SK-N-SH treated with all-trans-retinoic acid at 6 μM for 48 hours (cell line): Measurements from ENCODE around the gene FLT3.
"Not testable (repeated sequence)": the region's sequence is repeated elsewhere in the genome, so short reads cannot be mapped to it uniquely, and the experiment has no call there.

Experiments
- ATAC-seq: fragments of 200-7000 bp; cut with Tn5 transposase; 3 replicates; pipeline ENCODE4 v1.9.1; 2020; ENCODE audit warnings: mild to moderate bottlenecking, moderate library complexity
- ARNTL ChIP-seq: fragments of 450-650 bp; formaldehyde crosslinking; IDR thresholded peaks from 2 replicates; pipeline ENCODE4 v1.5.0; 2020; ENCODE audit warnings: low read depth, mild to moderate bottlenecking, moderate library complexity, borderline replicate concordance
- BACH2 ChIP-seq: fragments of 250-450 bp; sonication (Bioruptor Pico); IDR thresholded peaks from 2 replicates; pipeline ENCODE4 v1.9.0; 2021; ENCODE audit warnings: mild to moderate bottlenecking, borderline replicate concordance
- CREB5 ChIP-seq: fragments of 250-450 bp; sonication (Bioruptor Pico); IDR thresholded peaks from 2 replicates; pipeline ENCODE4 v1.5.1; 2020; ENCODE audit warnings: low read depth, mild to moderate bottlenecking, moderate library complexity
- ESRRG ChIP-seq: fragments of 250-450 bp; sonication (Bioruptor Pico); IDR thresholded peaks from 2 replicates; pipeline ENCODE4 v1.6.1; 2021; ENCODE audit warnings: mild to moderate bottlenecking
- GLIS3 ChIP-seq: fragments of 250-450 bp; sonication (Bioruptor Pico); IDR thresholded peaks from 2 replicates; pipeline ENCODE4 v1.5.0; 2020; ENCODE audit warnings: mild to moderate bottlenecking, moderate library complexity
- ISL1 ChIP-seq: fragments of 250-450 bp; sonication (Bioruptor Pico); IDR thresholded peaks from 2 replicates; pipeline ENCODE4 v2.1.2; 2022; ENCODE audit warnings: mild to moderate bottlenecking, moderate library complexity
- OSR1 ChIP-seq: fragments of 250-450 bp; sonication (Bioruptor Pico); IDR thresholded peaks from 2 replicates; pipeline ENCODE4 v1.8.0; 2022; ENCODE audit warnings: moderate library complexity, mild to moderate bottlenecking, inconsistent platforms
- PPARA ChIP-seq: fragments of 250-450 bp; sonication (Bioruptor Pico); IDR thresholded peaks from 2 replicates; pipeline ENCODE4 v1.5.0; 2020; ENCODE audit warnings: mild to moderate bottlenecking, borderline replicate concordance
- RARB ChIP-seq: fragments of 250-450 bp; sonication (Bioruptor Pico); IDR thresholded peaks from 2 replicates; pipeline ENCODE4 v1.8.0; 2021; ENCODE audit warnings: mild to moderate bottlenecking, moderate library complexity
- TCF4 ChIP-seq: fragments of 250-450 bp; sonication (Bioruptor Pico); IDR thresholded peaks from 2 replicates; pipeline ENCODE4 v1.8.0; 2021; ENCODE audit warnings: mild to moderate bottlenecking, moderate library complexity, borderline replicate concordance
- TOX ChIP-seq: fragments of 250-450 bp; sonication (Bioruptor Pico); IDR thresholded peaks from 2 replicates; pipeline ENCODE4 v1.8.0; 2021; ENCODE audit warnings: mild to moderate bottlenecking, moderate library complexity, borderline replicate concordance
- TSHZ2 ChIP-seq: fragments of 250-450 bp; sonication (Bioruptor Pico); IDR thresholded peaks from 2 replicates; pipeline ENCODE4 v1.5.0; 2020; ENCODE audit warnings: mild to moderate bottlenecking, moderate library complexity
- ZC3H10 ChIP-seq: fragments of 250-450 bp; sonication (Bioruptor Pico); IDR thresholded peaks from 2 replicates; pipeline ENCODE4 v1.5.1; 2021; ENCODE audit warnings: mild to moderate bottlenecking, moderate library complexity
- ZFP3 ChIP-seq: fragments of 250-450 bp; sonication (Bioruptor Pico); IDR thresholded peaks from 2 replicates; pipeline ENCODE4 v1.5.0; 2020; ENCODE audit warnings: mild to moderate bottlenecking, moderate library complexity
- ZFP30 ChIP-seq: fragments of 450-650 bp; formaldehyde crosslinking; IDR thresholded peaks from 2 replicates; pipeline ENCODE4 v1.5.0; 2022; ENCODE audit warnings: mild to moderate bottlenecking, moderate library complexity
- ZNF565 ChIP-seq: fragments of 450-650 bp; formaldehyde crosslinking; conservative IDR thresholded peaks from 2 replicates; pipeline ENCODE4 v1.5.0; 2020; ENCODE audit warnings: low read depth, mild to moderate bottlenecking, moderate library complexity
- ZNF70 ChIP-seq: fragments of 450-650 bp; formaldehyde crosslinking; IDR thresholded peaks from 2 replicates; pipeline ENCODE4 v1.5.0; 2020; ENCODE audit warnings: mild to moderate bottlenecking, moderate library complexity
- ZNF8 ChIP-seq: fragments of 450-650 bp; formaldehyde crosslinking; IDR thresholded peaks from 2 replicates; pipeline ENCODE4 v1.5.0; 2020; ENCODE audit warnings: mild to moderate bottlenecking, moderate library complexity

FLT3 gene

GRCh38 chr13:27964741-27965323, 135.5 kb downstream of the FLT3 start:
- ATAC-seq, result no peak
- no peak for TF ChIP-seq TOX (CRISPR knock-in tag)
- TF ChIP-seq ZC3H10 (CRISPR knock-in tag), result no peak
- no peak for TF ChIP-seq TSHZ2 (CRISPR knock-in tag)
- TF ChIP-seq, all 23 proteins: peak for 0

GRCh38 chr13:27964206-27964605, 136.2 kb downstream of the FLT3 start:
- not testable (repeated sequence) for ATAC-seq

- TF ChIP-seq ZNF8 (no peak), ZNF565 (CRISPR knock-in tag) (no peak), ISL1 (CRISPR knock-in tag) (no peak), PPARA (CRISPR knock-in tag) (no peak), GLIS3 (CRISPR knock-in tag) (no peak)
- no peak for ATAC-seq
Observed at GRCh38 chr13:27963491-27963890, 136.9 kb downstream of the FLT3 start.

- no peak for TF ChIP-seq OSR1 (CRISPR knock-in tag)
- no peak for TF ChIP-seq ZNF70
- no peak for TF ChIP-seq GLIS3 (CRISPR knock-in tag)
- no peak for TF ChIP-seq CREB5
Observed at GRCh38 chr13:27962982-27963381, 137.4 kb downstream of the FLT3 start.

GRCh38 chr13:27962128-27962841, 138.1 kb downstream of the FLT3 start:
- TF ChIP-seq BACH2 (CRISPR knock-in tag) (no peak), RARB (CRISPR knock-in tag) (no peak), TSHZ2 (CRISPR knock-in tag) (no peak), ZNF70 (no peak), ZC3H10 (CRISPR knock-in tag) (no peak), ARNTL (CRISPR knock-in tag) (no peak), GLIS3 (CRISPR knock-in tag) (no peak), TCF4 (CRISPR knock-in tag) (no peak), ZNF565 (CRISPR knock-in tag) (no peak), ESRRG (CRISPR knock-in tag) (no peak), PPARA (CRISPR knock-in tag) (no peak), ZNF8 (no peak), ZFP3 (CRISPR knock-in tag) (no peak), TOX (CRISPR knock-in tag) (no peak), OSR1 (CRISPR knock-in tag) (no peak), CREB5 (no peak), ZFP30 (CRISPR knock-in tag) (no peak)
- ATAC-seq, result no peak

More at GRCh38 chr13:27962982-27963381, 137.4 kb downstream of the FLT3 start:
- ATAC-seq, result no peak
